ENCODE measurements around the gene RPS2.
"Not testable (repeated sequence)": the region's sequence is repeated elsewhere in the genome, so short reads cannot be mapped to it uniquely, and the experiment has no call there.

Gene RPS2

DNA sequence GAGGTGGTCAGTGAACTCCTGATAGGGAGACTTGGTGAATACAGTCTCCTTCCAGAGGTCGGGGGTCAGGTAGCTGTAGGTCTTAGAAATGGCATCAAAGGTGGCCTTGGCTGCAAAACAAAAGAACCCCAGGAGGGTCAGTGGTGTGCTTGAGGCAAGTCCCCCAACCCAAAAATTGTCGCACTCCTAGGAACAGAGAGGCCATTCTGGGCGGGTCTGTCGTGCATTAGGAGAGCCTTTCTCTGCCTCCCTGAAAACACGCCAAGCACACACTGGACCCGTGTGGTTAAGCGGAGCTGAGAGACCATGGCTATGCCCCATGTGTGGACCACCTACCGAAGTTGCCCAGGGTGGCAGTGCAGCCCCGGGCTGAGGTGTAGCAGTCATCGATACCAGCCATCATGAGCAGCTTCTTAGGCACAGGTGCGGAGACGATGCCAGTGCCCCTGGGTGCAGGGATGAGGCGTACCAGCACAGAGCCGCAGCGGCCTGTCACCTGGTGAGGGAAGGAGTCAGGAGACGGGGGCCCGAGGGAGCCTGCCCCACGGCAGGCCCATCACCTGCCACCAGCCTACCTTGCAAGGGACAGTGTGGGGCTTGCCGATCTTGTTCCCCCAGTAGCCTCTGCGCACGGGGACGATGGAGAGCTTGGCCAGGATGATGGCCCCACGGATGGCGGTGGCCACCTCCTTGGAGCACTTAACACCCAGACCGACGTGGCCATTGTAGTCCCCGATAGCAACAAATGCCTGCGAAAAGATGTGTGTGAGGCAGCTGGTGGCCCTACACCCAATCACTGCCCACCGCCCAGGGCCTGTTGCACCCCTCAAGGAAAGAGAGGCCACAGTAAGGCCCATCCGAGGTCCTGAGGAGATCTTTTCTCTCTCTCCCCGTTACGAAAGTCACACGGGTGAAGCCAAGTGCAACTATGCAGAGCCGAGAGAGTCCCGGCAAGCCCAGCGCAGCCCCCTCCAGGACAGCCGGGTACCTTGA, 2.2 kb downstream of the RPS2 start:
- DNase-seq: not testable (repeated sequence)

- no peak for DNase-seq
Observed at GRCh38 chr16:1961651-1962067, 3.0 kb downstream of the RPS2 start.

DNA sequence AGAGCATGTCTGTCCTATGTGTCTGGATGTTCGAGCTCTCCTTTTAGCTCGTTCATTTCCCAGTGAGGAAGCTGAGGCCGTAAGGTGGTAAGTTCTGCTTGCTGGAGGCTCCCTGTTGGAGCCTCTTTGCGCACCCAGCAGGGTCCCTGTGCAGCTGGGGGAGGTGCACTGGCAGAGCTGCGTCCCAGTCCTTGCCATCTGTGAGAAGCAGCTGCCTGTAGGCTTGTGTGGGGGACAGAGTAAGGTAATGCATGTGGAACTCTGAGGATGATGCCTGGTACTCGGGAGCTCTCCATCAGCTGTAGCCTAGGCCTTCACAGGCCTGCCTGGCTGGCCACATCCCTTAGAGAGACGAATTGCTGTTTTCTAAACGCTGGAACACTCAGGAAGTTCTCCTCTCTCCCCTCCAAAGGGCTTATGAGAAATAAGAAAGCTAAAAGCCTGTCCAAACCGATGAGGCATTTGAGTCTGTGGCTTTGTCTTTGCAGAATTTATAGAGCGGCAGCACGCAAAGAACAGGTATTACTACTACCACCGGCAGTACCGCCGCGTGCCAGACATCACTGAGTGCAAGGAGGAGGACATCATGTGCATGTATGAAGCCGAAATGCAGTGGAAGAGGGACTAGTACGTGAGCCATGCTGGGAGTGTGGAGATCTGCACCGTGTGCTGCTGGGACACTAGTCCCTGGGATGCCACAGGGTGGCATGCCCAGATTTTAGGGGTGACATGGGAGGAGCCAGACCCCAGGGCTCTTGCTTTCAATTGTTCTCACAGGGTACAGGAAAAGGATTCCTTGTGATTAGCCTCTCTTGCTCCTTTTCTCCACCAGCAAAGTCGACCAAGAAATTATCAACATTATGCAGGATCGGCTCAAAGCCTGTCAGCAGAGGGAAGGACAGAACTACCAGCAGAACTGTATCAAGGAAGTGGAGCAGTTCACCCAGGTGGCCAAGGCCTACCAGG, 3.7 kb downstream of the RPS2 start:
- peak; percentile 79 for DNase-seq

- DNase-seq: no peak
Observed at GRCh38 chr16:1959269-1960039, 5.2 kb downstream of the RPS2 start, which contains the start of gene NDUFB10. NDUFB10 (plus strand) TSS chr16:1959538; CDS start chr16:1959625, 87 bp downstream.

DNA sequence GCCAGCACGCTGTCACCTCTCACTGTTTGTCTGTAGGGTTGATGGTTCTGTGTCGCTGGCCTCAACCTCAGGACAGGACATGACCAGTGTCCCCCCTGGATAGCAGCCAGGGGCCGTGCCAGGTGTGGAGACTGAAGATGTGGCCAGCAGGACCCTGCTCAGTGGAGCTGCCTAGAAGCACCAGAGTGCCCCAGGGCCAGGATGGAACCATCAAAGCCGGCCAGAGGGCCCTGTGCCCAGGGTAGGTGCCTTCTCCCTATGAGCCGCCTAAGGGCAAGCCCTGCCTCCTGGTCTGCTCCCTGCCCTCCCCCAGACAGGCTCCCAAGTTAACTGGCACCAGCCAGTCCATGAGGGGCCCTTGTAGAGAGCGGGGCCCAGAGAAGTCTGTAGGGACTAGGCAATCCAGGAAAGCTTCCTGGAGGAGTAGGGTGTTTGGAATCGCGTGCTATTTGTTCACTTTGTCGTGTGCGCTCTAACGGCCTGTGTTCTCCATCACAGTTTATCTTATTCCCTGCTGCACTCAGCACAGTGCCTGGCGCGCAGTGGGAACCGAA, 5.8 kb downstream of the RPS2 start:
- no peak for DNase-seq

- not testable (repeated sequence) for DNase-seq
Observed at GRCh38 chr16:1958143-1958491, 6.5 kb downstream of the RPS2 start.

GRCh38 chr16:1957434-1958142, 7.0 kb downstream of the RPS2 start:
- DNase-seq: not testable (repeated sequence)

- DNase-seq: no peak
Observed at GRCh38 chr16:1953734-1954133, 10.9 kb downstream of the RPS2 start.

GRCh38 chr16:1950559-1950958, 14.1 kb downstream of the RPS2 start:
- no peak for DNase-seq

GRCh38 chr16:1950047-1950446, 14.6 kb downstream of the RPS2 start:
- no peak for DNase-seq

DNA sequence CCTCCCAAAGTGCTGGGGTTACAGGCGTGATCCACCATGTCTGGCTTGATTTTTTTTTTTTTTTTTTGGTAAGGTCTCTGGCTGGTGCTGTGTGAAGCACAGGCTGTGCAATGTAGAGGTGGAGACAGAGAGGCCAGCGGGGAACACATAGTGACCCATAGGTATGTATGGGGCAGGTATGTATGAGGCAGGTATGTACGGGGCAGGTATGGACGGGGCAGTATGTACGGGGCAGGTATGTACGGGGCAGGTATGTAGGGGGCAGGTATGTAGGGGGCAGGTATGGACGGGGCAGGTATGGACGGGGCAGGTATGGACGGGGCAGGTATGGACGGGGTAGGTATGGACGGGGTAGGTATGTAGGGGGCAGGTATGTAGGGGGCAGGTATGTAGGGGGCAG, 15.1 kb downstream of the RPS2 start:
- no peak for DNase-seq

DNA sequence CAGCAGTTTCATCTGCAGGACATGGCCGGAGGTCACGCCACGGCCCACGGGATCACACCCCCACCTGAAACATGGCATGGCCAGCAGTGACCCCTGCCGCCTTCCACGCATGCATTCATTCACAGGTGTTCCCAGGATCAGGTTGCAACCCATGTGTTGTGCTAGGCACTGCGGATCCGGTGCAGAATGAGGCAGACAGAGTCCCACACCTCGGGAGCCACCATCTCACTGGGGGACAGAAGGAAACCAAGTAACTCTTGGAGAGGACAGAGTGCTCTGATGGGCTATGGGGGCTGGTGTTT, 17.3 kb downstream of the RPS2 start:
- no peak for DNase-seq

DNA sequence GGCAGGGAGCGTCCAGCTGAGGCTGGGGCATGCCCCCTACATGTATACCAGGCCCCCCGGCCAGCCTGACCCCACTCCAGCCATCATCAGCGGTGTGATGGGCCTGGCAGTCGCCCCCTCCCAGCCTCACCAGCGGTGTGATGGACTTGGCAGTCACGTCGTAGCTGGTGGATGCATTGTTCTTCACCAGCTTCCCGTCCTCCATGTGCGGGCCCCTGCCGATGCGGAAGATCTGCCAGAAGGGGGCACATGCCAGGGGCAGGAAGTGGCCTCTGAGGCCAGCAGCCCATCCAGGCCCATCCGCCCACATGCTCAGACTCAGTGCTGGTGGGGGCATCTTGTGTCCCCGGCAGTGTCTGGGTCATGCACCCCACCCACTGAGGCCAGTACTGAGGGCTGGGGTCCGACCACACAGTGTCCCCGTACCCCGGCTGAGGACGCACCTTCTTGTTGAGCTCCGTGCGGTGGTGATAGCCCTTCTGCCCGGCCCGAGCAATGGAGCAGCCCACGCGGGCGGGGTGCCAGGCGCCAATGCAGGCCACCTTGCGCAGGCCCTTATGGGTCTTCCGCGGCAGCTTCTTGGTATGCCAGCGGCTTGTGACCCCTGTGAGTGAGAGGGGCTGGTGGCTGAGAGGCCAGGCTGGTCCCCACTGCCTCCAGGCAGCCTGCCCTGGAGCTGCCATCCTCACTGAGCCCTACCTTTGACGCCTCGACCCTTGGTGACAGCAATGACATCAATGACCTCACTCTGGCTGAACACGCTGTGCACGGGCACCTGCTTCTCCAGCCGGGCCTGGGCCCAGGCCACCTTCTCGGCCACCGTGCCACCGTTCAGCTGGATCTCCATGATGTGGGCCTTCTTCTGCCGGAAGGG, 17.9 kb downstream of the RPS2 start:
- no peak for DNase-seq

GRCh38 chr16:1945559-1946391, 18.9 kb downstream of the RPS2 start:
- no peak for DNase-seq

DNA sequence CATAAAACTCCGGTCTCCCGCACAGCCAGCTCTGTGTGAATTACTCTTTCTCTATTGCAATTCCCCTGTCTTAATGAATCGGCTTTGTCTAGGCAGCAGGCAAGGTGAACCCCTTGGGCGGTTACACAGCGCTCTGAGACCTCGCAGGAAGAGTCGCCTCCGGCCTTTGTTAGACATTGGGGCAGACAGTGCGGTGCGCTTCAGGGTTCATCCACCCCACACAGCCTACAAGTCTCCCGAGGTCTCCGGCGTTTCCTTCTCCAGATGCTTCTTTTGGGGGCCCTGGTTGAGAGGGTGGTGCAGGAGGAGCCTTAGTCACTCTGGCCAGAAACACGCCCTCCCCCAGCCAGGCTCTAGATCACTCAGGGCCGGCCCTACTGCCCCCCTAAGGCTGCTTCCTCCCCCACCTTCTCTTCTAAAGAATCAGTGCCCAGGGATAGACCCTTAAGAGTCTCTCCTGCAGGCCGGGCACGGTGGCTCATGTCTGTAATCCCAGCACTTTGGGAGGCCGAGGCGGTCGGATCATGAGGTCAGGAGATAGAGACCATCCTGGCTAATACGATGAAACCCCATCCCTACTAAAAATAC, 19.9 kb downstream of the RPS2 start:
- no peak for DNase-seq

- peak; percentile 85 for DNase-seq
Observed at GRCh38 chr16:1942810-1943726, 21.6 kb downstream of the RPS2 start, which contains the start of gene MSRB1. MSRB1 (minus strand) TSS chr16:1943199; CDS start chr16:1943156, 43 bp downstream.

- DNase-seq: no peak
Observed at GRCh38 chr16:1942047-1942809, 22.4 kb downstream of the RPS2 start.
